HS-5 (cell line): Measurements from ENCODE around the gene ROBO2.

Experiments used
- DNase-seq: peaks from one replicate; pipeline ENCODE4 v3.0.0-alpha.2; 2012; ENCODE audit warnings: low read depth

ROBO2 gene

GRCh38 chr3:77414881-77415280 is 375.0 kb downstream of the ROBO2 start:
- no peak for DNase-seq

GRCh38 chr3:77420336-77420735 is 380.4 kb downstream of the ROBO2 start:
- no peak for DNase-seq

DNA sequence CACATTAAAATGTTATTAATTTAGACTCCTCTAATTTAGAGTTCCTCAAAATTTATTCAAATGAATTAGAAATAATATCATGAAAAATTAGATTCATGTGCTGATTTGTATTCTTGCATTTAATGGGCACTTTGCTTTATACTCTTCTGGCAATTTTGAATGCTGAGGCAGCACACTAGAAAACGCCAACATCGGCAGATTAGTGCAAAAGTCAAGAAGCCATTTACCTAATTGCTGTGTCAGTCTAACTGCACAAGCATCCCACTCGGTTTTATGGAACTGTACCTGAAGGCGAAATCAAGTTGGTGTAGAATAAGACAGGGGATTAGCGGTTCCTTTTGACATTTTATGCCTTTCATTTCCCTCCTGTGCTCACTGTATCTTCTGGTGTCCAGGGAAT is 382.0 kb downstream of the ROBO2 start:
- no peak for DNase-seq

- DNase-seq = no peak
These were observed 386.6 kb downstream of the ROBO2 start for GRCh38 chr3:77426531-77426930.

GRCh38 chr3:77427528-77427927 is 387.6 kb downstream of the ROBO2 start:
- no peak for DNase-seq

- DNase-seq = no peak
These were observed 397.0 kb downstream of the ROBO2 start for GRCh38 chr3:77436908-77437307.

DNA sequence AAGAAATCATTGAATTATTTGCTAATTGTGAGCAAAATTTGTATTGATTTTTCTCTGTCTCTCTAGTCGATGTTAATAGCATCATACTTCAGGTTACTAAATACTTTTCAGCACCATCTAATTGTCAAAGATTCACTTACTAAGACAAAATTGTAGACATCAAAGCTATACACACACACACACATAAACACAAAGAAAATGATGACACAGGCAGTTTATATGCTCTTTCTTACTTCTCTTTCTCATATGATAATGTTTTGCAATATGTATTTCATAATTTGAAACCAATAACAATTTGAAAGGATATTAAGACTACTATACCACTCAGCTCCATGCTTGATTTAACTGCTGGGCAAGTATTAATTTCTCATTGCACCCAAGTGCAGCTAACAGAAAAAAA is 406.2 kb downstream of the ROBO2 start:
- DNase-seq = no peak

GRCh38 chr3:77446761-77447160 is 406.9 kb downstream of the ROBO2 start:
- no peak for DNase-seq

DNA sequence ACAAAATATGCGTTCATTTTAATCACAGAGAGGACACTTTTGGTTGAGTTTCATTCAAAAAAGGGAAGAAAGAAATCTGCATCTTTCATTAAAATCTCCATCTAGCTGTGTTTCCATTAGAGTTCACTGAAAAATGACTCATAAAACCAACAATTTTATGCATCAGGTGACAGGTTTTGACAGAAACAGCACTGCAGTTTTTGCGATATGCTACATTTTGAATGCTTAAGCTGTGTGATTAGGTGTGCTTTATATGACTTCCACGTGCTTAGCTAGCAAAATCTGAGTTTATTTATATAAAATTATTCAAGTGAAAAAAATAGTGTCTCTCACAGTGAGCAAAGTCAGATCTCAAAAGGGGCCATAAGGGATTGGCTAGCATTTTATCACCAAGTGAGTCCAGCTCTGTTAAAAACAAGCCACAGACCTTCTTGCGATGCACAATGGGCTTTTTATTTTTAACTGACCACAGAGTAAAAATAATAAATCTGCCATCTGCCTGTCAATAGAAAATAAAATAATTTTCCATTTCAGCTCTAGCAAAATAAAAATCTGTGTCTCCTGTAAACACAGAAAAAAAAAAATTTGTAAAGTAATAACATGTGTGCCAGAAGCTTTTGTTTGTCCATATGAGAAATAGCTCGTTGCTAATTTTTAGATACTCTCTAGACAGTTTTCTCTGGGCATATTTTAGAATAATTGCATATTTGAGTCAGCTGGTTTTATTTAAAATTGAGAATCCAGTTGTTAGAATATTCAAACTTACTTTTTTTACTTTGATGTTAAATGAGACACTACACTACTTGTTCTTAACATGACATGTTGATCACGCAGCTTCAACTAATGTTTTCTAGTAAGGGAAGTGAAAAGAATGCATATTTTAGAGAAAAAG is 409.8 kb downstream of the ROBO2 start:
- no peak for DNase-seq

- no peak for DNase-seq
These were observed 416.5 kb downstream of the ROBO2 start for GRCh38 chr3:77456431-77456830.

GRCh38 chr3:77456906-77457305 is 417.0 kb downstream of the ROBO2 start:
- no peak for DNase-seq

- no peak for DNase-seq
These were observed 420.0 kb downstream of the ROBO2 start for GRCh38 chr3:77459926-77460325.

GRCh38 chr3:77460326-77460725 is 420.4 kb downstream of the ROBO2 start:
- DNase-seq = peak; percentile 63

GRCh38 chr3:77462951-77463350 is 423.1 kb downstream of the ROBO2 start:
- no peak for DNase-seq

GRCh38 chr3:77464111-77464688 is 424.3 kb downstream of the ROBO2 start:
- DNase-seq = no peak

GRCh38 chr3:77466562-77467115 is 426.7 kb downstream of the ROBO2 start:
- no peak for DNase-seq

DNA sequence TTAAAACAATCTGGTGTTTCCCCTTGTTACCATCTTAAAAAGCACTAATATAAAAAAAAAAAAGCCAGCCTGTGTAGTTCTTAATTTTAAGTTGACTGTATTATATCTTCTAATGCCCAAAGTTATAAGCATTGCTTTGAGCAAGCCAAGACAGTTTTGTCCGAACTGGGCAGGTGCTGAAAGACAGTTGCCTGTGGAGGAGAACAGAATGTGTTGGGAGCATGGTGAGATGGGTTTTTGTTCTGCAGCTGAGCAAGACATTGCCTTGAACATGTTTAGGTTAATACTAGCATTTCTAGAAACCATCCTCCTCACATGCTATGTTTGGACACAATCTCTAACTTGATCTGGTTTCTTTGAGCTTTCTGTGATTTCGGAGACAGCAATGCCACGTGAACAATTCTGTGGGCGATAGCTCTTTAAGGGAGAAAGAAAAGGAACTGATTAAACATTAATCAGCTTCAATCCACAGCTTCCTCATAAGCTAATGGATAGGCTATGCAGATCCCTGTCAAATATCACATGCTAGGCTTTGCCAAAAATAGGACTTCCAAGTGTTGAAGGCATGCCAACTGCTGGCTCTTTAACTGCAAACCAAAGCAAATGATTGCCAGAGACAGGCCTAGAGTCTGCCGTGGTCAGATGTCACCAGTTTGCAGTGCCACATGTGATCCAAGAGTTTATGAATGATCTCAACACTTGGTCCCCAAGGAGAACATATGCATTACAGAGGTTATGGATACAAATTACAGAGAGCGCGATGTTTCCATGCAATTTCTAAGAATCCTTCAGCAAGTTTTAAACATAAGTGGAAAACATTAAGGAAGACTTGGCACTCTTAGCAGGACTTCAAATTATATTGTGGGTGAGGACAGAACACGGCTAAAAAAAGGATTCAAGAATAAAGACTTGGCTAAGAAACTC is 428.1 kb downstream of the ROBO2 start:
- DNase-seq = no peak

GRCh38 chr3:77468626-77469020 is 428.7 kb downstream of the ROBO2 start:
- DNase-seq = no peak

- DNase-seq = no peak
These were observed 435.6 kb downstream of the ROBO2 start for GRCh38 chr3:77475507-77475906.

GRCh38 chr3:77479021-77479420 is 439.1 kb downstream of the ROBO2 start:
- DNase-seq = no peak

DNA sequence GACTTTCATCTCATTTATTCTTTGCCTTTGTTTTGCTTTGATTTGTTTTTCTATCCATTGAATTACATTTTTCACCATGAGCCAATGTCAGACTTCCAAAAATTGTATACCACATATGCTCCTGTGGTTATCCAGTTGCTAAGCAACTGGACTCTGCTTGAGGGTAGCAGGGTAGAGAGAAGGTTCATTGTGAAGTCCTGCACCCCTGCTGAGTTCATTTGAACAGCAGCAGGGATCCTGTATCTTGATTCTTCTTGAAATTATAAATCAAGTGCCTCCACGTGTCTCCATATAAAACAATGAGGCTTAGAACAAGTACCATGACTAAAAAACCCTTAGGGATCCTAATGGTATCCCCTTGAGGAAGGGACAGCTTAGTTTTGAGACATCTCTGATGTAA is 449.3 kb downstream of the ROBO2 start:
- no peak for DNase-seq

DNA sequence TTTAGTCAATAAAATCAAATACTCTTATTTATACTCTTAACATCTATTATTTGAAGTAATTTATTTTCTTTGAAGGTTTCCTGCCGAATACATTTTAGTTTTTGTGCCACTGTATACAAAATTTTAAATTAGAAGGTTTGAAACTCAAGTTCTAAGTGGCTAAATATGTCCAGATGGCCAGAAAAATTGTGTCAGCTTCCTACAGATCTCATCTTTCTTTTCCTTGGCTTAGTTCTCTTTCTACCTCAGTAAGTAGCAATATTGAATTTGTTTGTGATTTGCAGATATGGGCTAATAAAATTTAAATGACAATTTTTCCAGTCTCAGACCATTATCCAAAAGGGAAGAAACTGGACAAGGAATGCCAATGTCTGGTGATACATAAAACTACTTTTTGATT is 452.1 kb downstream of the ROBO2 start:
- no peak for DNase-seq
